Memory B cell (primary cell): Measurements from ENCODE around the gene DIS3.
"Not testable (repeated sequence)": the region's sequence is repeated elsewhere in the genome, so short reads cannot be mapped to it uniquely, and the experiment has no call there.

Source experiments
- ATAC-seq: fragments of 150-1000 bp; cut with Tn5 transposase; 2 replicates; pipeline ENCODE4 v1.10.0; 2021; ENCODE audit warnings: low read depth, mild to moderate bottlenecking, moderate library complexity
- DNase-seq, 2 donors: peaks; one replicate each; pipeline ENCODE4 v3.0.0; 2022; ENCODE audit warnings: low spot score in 2 of 2
- H3K27ac Mint-ChIP-seq: one replicate; pipeline ENCODE4 v1.8.0; 2022; ENCODE audit warnings: mild to moderate bottlenecking, moderate library complexity, mixed read lengths
- H3K27me3 Mint-ChIP-seq: one replicate; pipeline ENCODE4 v1.8.0; 2022; ENCODE audit warnings: mixed read lengths
- H3K36me3 Mint-ChIP-seq: one replicate; pipeline ENCODE4 v1.8.0; 2022; ENCODE audit warnings: mild to moderate bottlenecking, mixed read lengths
- H3K4me1 Mint-ChIP-seq: one replicate; pipeline ENCODE4 v1.8.0; 2022; ENCODE audit warnings: mixed read lengths
- H3K4me3 Mint-ChIP-seq: one replicate; pipeline ENCODE4 v1.8.0; 2022; ENCODE audit warnings: mild to moderate bottlenecking, moderate library complexity, mixed read lengths
- H3K9me3 Mint-ChIP-seq: one replicate; pipeline ENCODE4 v1.8.0; 2022; ENCODE audit warnings: mixed read lengths

DIS3 gene, protein sequence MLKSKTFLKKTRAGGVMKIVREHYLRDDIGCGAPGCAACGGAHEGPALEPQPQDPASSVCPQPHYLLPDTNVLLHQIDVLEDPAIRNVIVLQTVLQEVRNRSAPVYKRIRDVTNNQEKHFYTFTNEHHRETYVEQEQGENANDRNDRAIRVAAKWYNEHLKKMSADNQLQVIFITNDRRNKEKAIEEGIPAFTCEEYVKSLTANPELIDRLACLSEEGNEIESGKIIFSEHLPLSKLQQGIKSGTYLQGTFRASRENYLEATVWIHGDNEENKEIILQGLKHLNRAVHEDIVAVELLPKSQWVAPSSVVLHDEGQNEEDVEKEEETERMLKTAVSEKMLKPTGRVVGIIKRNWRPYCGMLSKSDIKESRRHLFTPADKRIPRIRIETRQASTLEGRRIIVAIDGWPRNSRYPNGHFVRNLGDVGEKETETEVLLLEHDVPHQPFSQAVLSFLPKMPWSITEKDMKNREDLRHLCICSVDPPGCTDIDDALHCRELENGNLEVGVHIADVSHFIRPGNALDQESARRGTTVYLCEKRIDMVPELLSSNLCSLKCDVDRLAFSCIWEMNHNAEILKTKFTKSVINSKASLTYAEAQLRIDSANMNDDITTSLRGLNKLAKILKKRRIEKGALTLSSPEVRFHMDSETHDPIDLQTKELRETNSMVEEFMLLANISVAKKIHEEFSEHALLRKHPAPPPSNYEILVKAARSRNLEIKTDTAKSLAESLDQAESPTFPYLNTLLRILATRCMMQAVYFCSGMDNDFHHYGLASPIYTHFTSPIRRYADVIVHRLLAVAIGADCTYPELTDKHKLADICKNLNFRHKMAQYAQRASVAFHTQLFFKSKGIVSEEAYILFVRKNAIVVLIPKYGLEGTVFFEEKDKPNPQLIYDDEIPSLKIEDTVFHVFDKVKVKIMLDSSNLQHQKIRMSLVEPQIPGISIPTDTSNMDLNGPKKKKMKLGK

DNA sequence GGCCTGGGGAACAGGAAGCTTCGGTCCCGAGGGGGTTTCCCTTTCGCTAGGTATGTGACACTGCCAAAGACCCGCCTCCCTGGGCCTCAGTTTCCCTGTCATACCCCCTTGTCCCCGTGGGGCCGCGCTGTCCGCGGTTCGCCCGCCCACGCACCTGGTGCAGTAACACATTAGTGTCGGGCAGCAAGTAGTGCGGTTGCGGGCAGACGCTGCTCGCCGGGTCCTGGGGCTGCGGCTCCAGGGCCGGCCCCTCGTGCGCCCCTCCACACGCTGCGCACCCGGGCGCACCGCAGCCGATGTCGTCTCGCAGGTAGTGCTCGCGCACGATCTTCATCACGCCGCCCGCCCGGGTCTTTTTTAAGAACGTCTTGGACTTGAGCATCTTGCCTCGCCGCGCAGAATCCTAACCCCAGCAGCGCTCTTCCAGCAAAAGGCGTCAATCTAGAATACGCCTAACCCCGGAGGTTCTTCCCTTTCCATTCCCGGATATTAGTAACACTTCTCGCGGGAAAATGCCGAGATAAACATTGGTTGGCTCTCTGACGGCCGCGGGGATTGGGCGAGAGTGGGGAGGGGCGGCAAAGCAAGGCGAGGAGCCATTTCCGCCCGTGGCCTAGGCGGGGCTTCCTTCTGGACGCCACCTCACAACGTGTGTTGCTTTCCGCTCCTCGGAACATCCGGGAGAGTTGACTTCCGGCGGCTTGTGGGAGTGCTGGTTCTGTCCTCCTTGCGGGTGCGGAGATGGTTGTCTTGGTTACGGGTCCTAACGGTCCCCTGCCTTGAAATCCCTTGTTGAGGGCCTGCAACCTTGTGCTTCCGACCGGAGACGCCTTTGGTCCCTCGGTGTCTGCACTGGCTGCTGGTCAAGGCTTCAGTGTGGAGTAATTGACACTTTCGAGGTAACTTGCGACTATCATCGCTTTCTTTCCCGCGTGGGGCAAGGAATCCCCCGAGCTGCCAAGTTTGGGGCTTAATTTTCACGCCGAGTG, at the start of gene DIS3, which contains the start of gene PIBF1:
Gene DIS3 (minus strand): TSS at position 450 of the 989 bp plus-strand sequence. CDS start 68 bp downstream, at position 382.
Gene PIBF1 (plus strand): TSS at position 683 of the 989 bp plus-strand sequence. CDS start 1,337 bp downstream, outside the sequence.
- peaks cover 31% of the 10 kb centered on the region for H3K4me1 Mint-ChIP-seq
- DNase-seq = peak; percentile 88 to 92
- H3K27me3 Mint-ChIP-seq = no peaks in the 10 kb centered on the region
- peak within 1 kb of the TSS; percentile 99 for H3K27ac Mint-ChIP-seq
- peak; percentile 96 for ATAC-seq
- peaks cover 17% of the 10 kb centered on the region for H3K36me3 Mint-ChIP-seq
- no peaks in the 10 kb centered on the region for H3K9me3 Mint-ChIP-seq
- peak within 1 kb of the TSS; percentile 100 for H3K4me3 Mint-ChIP-seq

DNA sequence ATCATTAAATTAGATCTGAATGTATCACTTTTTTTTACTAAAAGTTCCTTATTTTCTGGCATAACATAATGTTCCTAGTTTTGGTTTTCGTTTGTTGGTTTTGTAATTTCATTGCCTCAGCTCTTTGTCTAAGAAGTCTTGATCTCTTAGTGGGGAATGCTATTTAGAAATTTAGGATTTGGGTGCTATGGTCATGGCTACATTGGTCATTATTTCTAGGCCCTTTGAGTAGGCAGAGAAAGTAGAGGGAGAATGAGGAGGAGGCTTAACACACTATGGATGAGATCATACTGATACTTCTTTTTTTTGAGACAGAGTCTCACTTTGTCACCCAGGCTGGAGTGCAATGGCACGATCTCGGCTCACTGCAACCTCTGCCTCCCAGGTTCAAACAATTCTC, 42.0 kb upstream of the DIS3 start:
- H3K36me3 Mint-ChIP-seq = peaks cover 28% of the 10 kb centered on the region
- H3K4me1 Mint-ChIP-seq = peaks cover 2% of the 10 kb centered on the region
- H3K9me3 Mint-ChIP-seq = no peaks in the 10 kb centered on the region
- no peaks in the 10 kb centered on the region for H3K27me3 Mint-ChIP-seq
- no peak overlapping the region for H3K4me3 Mint-ChIP-seq
- no peak for ATAC-seq
- no peak overlapping the region for H3K27ac Mint-ChIP-seq
- no peak for DNase-seq

DNA sequence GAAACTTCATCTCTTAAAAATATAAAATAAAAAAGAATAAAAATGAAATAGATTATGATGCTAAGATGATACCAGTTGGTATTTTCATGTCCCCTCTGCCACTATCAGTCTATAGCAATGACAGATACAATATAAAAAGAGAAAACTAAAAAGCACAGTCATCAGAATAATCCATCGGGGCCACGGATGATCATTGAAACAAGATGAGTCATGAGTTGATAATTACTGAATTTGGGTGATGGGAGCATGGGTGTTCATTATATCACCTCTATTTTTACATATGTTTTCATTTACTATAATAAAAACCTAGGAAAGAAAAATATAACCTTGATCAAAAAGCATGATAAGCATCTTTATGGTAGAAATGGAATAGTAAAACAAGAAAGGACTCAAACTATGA, 41.4 kb upstream of the DIS3 start:
- H3K36me3 Mint-ChIP-seq = peaks cover 28% of the 10 kb centered on the region
- no peak overlapping the region for H3K4me3 Mint-ChIP-seq
- no peak overlapping the region for H3K27ac Mint-ChIP-seq
- no peak for ATAC-seq
- H3K9me3 Mint-ChIP-seq = no peaks in the 10 kb centered on the region
- H3K27me3 Mint-ChIP-seq = no peaks in the 10 kb centered on the region
- H3K4me1 Mint-ChIP-seq = no peaks in the 10 kb centered on the region
- no peak for DNase-seq

DNA sequence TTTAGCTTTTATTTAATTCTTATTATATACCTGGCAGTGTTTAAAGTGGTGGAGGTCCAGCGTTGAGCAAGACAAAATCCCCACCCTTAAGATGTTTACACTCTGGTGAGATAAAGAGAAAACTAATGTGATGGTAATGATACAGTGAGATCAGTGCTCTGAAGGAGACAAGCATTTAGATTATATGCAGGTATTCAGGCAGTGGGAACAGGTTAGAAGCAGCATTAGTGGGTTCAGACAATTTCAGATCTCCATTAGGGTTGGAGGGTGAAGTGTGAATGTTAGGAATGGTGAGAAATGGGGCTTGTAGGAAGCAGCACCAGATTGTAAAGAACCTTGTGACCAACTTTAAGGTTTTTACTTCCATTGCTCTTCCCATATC, 39.2 kb upstream of the DIS3 start:
- no peak for DNase-seq
- Mint-ChIP-seq H3K4me1 (no peaks in the 10 kb centered on the region), H3K36me3 (peaks cover 29% of the 10 kb centered on the region), H3K4me3 (no peak overlapping the region), H3K9me3 (no peaks in the 10 kb centered on the region), H3K27ac (no peak overlapping the region), H3K27me3 (no peaks in the 10 kb centered on the region)
- no peak for ATAC-seq

DNA sequence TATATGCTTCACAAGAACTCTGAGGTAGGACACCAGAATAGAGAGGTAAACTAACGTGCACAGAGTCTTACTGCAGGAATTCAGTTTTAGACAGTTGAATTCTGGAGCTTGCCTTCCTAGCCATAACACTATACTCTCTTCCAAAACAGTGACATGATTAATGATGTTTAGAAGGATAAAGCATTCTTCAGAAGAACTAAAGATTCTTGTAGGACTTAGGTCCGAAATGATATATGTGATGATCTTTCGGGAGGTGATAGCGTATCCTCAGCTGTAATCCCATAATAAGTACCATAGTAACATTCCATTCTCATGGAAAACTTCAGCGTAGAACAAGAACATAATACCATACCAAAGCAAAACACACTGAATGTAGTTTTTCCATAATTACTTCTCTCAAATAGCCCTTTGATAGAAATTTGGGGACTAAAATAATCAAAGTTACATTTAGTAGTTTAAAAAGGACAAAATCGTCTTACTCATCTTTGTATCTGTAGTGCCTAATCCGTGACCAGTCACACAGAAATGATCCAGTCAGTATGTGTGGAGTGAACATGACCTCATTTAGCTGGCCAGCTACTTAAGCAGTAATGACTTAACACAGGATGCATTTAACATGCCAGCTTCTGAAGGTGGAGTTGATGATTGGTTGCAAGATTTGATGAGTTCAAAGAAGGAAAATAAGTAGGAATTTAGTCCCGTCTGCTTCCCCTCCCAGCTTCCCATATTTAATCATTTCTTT, 38.6 kb upstream of the DIS3 start:
- no peaks in the 10 kb centered on the region for H3K9me3 Mint-ChIP-seq
- peaks cover 27% of the 10 kb centered on the region for H3K36me3 Mint-ChIP-seq
- no peak for ATAC-seq
- DNase-seq = no peak
- H3K27ac Mint-ChIP-seq = no peak overlapping the region
- no peaks in the 10 kb centered on the region for H3K27me3 Mint-ChIP-seq
- no peak overlapping the region for H3K4me3 Mint-ChIP-seq
- H3K4me1 Mint-ChIP-seq = no peaks in the 10 kb centered on the region

- no peak overlapping the region for H3K4me3 Mint-ChIP-seq
- DNase-seq = peak in 1 of 2 donors; percentile 4
- no peak overlapping the region for H3K27ac Mint-ChIP-seq
- no peak for ATAC-seq
- no peaks in the 10 kb centered on the region for H3K4me1 Mint-ChIP-seq
- H3K27me3 Mint-ChIP-seq = no peaks in the 10 kb centered on the region
- no peaks in the 10 kb centered on the region for H3K9me3 Mint-ChIP-seq
- peaks cover 10% of the 10 kb centered on the region for H3K36me3 Mint-ChIP-seq
These were observed 27.3 kb upstream of the DIS3 start for GRCh38 chr13:72808917-72809500.

GRCh38 chr13:72806514-72806913, 24.8 kb upstream of the DIS3 start:
- not testable (repeated sequence) for H3K27ac Mint-ChIP-seq, H3K4me3 Mint-ChIP-seq, ATAC-seq, DNase-seq, H3K9me3 Mint-ChIP-seq, H3K27me3 Mint-ChIP-seq, H3K4me1 Mint-ChIP-seq
- peaks cover 13% of the 10 kb centered on the region for H3K36me3 Mint-ChIP-seq

DNA sequence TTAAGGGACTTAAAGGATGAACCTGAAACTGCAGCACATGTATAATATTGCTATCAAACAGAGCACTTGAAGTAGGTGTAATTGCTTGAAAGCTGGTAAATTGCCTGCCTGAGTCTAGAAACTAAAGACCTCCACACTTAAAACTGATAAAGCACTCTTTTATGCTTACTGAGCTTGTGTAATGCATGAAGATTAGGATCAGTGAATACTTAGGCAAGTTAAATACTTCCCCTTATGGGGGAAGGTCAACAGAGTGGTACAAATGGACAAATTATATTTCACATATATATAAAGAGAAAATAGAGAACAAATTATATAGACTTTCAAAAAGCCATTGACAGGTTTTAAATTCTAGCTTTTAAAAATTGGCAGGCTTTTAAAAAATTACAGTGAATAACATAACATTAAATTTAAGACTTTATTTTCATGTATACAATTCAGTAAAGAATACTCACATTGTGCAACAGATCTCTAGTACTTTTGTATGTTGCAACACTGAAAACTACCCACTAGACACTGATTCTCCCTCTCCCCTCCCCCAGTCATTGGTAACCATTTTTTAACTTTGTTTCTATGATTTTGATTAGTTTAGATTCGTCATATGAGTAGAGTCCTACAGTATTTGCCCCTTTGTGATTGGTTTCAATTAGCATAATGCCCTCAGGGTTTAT, 24.1 kb upstream of the DIS3 start:
- ATAC-seq (no peak), DNase-seq (no peak)
- Mint-ChIP-seq H3K27ac (no peak overlapping the region), H3K4me3 (no peak overlapping the region), H3K36me3 (peaks cover 15% of the 10 kb centered on the region), H3K4me1 (peaks cover 7% of the 10 kb centered on the region), H3K9me3 (no peaks in the 10 kb centered on the region), H3K27me3 (no peaks in the 10 kb centered on the region)

DNA sequence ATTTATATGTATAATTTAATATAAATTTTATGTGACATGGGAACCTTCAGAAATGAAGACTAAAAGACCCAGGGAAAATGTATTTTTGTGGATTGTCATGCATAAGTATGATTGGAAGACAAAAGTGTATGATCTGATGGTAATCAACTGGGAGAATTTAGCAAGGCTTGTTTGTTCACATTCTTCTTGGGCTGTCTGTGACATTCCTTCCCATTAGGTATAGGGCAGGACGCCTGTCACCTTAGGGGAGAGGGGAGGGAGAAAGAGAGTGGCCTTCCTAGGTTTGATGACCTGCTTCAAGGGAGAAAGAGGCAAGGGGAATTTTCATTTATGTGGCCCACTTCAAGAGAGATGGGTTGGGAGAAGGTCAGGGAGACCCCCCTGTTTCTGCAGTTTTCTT, 22.6 kb upstream of the DIS3 start:
- peak overlapping the region; percentile 26 for H3K27ac Mint-ChIP-seq
- H3K9me3 Mint-ChIP-seq = no peaks in the 10 kb centered on the region
- H3K27me3 Mint-ChIP-seq = no peaks in the 10 kb centered on the region
- H3K36me3 Mint-ChIP-seq = peaks cover 17% of the 10 kb centered on the region
- peaks cover 9% of the 10 kb centered on the region for H3K4me1 Mint-ChIP-seq
- DNase-seq = no peak
- H3K4me3 Mint-ChIP-seq = no peak overlapping the region
- no peak for ATAC-seq

DNA sequence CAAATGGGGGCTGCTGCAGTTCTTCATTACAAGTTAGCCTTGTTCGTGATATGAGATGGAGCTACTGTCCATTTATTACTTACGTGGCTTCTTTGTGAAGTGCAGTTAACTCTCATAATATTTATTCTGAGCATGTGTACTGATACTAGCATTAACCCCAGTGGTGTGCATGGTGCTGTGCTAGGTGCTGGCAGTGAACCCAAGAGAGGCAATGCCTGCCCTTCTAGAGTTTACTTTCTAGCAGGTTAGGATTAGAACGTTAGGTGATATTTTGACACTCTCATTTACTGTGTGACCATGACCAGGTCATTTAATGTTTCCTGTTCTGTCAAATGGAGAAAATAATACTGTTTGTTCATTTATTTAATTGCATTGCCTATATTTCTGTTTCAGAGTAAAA, 17.1 kb upstream of the DIS3 start:
- ATAC-seq (no peak), DNase-seq (no peak)
- Mint-ChIP-seq H3K36me3 (peaks cover 28% of the 10 kb centered on the region), H3K4me3 (no peak overlapping the region), H3K9me3 (no peaks in the 10 kb centered on the region), H3K27me3 (no peaks in the 10 kb centered on the region), H3K4me1 (peaks cover 10% of the 10 kb centered on the region), H3K27ac (no peak overlapping the region)

DNA sequence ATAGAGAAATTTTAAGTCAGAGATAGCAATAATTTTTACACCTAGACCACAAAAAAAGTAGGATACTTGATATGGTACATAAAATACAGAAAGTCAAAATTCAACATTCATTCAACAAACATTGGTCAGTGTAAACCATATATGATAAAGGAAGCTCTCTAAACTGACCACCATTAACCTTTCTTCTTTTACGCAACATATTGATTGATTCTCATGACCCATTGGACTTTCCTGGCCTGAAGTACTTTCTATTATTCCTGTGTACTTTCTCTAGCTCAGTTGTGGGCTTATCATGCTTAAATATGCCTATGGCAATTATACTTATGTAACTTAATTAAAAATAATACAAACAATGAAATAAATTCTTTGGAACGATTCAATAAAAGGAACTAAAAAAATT, 10.9 kb upstream of the DIS3 start:
- H3K27me3 Mint-ChIP-seq = no peaks in the 10 kb centered on the region
- no peak overlapping the region for H3K4me3 Mint-ChIP-seq
- H3K4me1 Mint-ChIP-seq = peaks cover 14% of the 10 kb centered on the region
- H3K9me3 Mint-ChIP-seq = no peaks in the 10 kb centered on the region
- DNase-seq (no peak), ATAC-seq (no peak)
- H3K27ac Mint-ChIP-seq = no peak overlapping the region
- H3K36me3 Mint-ChIP-seq = peaks cover 32% of the 10 kb centered on the region

DNA sequence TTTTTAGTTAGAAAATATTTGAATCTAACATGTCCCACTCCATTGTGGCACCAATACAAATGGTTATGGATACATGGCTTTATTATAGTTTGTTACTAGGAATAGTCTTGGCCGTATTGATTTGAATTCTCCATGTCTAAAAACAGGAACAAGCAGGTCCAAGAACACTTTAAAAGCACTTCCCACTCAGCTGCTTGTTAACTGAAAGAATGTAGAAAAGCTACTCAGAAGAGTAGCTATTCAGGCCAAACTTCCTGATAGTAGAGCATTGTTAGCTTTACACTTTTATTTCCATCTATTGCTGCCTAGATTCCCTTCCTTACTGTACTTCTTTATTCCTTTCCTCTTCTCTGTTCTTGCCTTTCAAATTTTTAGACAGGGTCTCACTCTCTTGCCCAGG, 7.1 kb upstream of the DIS3 start:
- peaks cover 19% of the 10 kb centered on the region for H3K4me1 Mint-ChIP-seq
- no peak for ATAC-seq
- H3K9me3 Mint-ChIP-seq = no peaks in the 10 kb centered on the region
- H3K27me3 Mint-ChIP-seq = no peaks in the 10 kb centered on the region
- peaks cover 26% of the 10 kb centered on the region for H3K36me3 Mint-ChIP-seq
- H3K4me3 Mint-ChIP-seq = no peak overlapping the region
- no peak overlapping the region for H3K27ac Mint-ChIP-seq
- no peak for DNase-seq
